OCI-LY7 (cell line): Measurements from ENCODE around the gene THRSP.
"Not testable (repeated sequence)": the region's sequence is repeated elsewhere in the genome, so short reads cannot be mapped to it uniquely, and the experiment has no call there.

ENCODE experiments used
- CTCF ChIP-seq: fragments of 200-600 bp; sonication (generic); conservative IDR thresholded peaks from 2 replicates; pipeline ENCODE4 v1.5.1; 2014; ENCODE audit warnings: mild to moderate bottlenecking, antibody characterized with exemption, low read length, moderate library complexity, mixed read lengths
- EZH2phosphoT487 ChIP-seq: fragments of 200-600 bp; sonication (generic); IDR thresholded peaks from 2 replicates; pipeline ENCODE4 v1.6.1; 2018; ENCODE audit warnings: low read depth, borderline replicate concordance, mild to moderate bottlenecking, mixed run types, antibody characterized with exemption, low read length, moderate library complexity, mixed read lengths

- TF ChIP-seq CTCF, EZH2phosphoT487: not testable (repeated sequence)
Observed at GRCh38 chr11:78028423-78028822, 35.2 kb upstream of the THRSP start.
